Activated CD8-positive, alpha-beta memory T cell treated with anti-CD3 and anti-CD28 coated beads, Interleukin-2, amount 50 U/mL, for 1 hour (primary cell): ENCODE data around the gene OR6N1.

Experiments
- DNase-seq: peaks from one replicate; pipeline ENCODE4 v3.0.0-alpha.2; 2020; ENCODE audit errors: extremely low read depth

OR6N1 gene

GRCh38 chr1:158752155-158752712, 19.8 kb downstream of the OR6N1 start:
- DNase-seq = no peak

GRCh38 chr1:158735848-158736247, 36.1 kb downstream of the OR6N1 start:
- DNase-seq = no peak

DNA sequence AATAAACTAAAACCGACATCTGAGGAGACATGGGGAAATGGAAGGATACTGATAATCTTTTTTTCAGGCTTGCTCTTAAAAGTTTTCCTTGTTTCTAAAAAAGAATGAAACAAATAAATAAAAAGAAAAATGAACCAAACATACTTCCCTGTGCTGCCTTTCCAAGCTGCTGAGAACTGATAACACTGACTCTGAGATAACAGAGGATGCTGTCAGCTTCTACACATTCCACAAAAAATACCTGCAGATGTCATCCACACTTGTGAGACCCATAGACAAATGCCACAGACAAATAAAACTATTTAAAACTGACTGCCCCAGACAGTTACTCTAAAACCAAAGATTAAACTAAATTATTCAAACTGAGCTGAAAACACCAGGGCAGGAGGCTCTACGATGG, 39.5 kb downstream of the OR6N1 start:
- no peak for DNase-seq

- no peak for DNase-seq
Observed at GRCh38 chr1:158731707-158732106, 40.3 kb downstream of the OR6N1 start.

DNA sequence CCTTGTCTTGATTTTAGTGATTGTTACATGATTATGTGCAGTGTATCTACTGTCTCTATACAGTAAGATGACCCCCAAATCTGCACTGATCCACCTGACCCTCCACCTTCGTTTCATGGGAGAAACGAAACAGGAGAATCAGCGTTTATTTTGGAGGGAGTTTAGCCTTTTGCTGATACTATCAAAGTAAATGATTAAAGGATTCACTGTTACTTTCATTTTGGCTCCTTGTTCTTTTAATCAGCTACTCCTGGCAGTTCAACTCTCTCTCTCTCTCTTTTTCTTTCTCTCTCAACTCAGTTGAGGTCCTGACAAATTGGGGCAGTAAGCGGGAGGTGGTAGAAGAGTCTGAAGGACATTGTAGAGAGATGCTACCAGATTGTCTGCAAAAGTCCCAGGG, 41.5 kb downstream of the OR6N1 start:
- DNase-seq = no peak

DNA sequence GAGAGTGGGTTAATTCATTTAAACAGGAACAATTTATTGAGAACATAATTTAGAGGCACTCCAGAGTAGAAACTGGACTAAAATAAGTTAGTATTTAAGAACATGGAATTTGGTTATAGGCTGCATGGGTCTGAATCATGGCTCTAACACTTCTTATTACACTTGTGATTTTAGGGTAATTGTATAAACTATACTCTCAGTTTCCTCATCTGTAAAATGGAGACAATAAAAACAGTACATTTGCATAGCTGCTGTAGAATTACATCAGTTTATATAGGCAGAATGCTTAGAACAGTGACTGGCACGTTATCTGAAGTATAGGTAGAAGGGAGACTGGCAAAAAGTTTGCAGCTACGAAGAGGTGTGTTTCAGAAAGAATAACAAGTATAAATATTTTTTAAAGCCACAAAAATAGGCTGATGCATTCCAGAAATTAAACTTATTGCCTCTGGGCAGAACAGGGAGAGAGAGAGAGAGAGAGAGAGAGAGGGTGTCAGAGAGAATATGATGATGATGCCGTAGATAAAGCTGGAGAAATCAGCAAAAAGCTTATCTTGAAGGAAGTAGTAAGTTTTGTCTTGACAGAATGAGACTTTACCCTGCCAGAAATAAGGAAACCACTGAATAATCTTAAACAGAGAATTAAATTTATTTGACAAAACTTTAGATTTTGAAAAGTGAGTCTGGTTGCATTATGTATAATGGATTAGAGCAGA, 43.3 kb downstream of the OR6N1 start:
- no peak for DNase-seq

DNA sequence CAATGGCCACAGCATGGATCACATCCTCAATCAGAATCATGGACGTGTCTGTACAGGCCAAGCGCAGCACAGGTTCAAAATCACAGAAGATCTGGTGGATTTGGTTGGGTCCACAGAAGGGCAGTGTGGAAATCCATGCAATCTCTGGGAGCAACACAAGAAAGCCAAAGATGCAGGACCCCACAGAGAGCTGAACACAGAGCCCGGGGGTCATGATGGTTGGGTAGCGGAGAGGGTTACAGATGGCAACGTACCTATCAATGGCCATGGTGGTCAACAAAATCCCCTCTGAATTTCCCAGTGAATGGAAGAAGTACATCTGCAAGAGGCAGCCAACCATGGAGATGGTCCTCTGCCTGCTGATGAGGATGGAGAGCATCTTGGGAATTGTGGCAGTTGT, 47.6 kb downstream of the OR6N1 start:
- DNase-seq = no peak

DNA sequence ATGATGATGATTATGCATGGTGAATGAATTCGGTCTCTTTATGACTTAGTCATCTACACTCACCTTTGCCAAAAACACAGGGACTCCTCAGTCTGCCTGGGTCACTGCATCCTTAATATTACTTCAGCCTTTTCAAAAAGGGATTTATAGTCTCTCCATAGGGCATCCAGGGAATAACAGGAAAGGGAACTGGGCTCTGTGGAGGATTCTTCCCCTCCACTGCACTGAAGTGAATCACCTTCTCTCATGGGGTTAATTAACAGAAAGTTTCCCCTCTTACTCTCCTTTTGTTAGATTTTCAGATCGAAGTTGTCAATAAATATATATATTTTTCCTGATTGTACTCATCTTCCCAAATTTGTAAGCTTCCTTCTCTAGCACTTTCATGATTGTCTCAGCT, 51.4 kb downstream of the OR6N1 start, which contains the start of gene OR6K3:
TSS of gene OR6K3 (minus strand) at position 101 of the 400 bp plus-strand sequence. CDS start 2,605 bp downstream, outside the sequence.
- no peak for DNase-seq

DNA sequence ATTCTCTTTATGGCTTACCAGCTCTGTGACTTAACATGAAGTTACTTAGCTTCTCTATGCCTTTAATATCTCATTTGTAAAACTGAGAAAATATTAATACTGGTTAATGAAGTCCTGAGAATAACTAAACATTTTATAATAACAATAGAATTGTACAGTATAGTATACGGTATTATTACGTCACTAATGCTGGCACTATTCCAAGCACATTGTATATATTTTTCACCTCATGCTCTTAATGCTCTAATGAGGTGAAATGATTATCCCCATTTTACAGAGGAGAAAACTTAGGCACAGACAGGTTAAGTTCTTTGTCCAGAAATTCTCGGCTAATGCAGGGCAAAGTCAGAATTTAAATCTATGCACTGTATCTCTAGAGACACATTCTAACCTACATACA, 52.3 kb downstream of the OR6N1 start:
- no peak for DNase-seq

- DNase-seq = no peak
Observed at GRCh38 chr1:158717344-158717743, 54.7 kb downstream of the OR6N1 start.

DNA sequence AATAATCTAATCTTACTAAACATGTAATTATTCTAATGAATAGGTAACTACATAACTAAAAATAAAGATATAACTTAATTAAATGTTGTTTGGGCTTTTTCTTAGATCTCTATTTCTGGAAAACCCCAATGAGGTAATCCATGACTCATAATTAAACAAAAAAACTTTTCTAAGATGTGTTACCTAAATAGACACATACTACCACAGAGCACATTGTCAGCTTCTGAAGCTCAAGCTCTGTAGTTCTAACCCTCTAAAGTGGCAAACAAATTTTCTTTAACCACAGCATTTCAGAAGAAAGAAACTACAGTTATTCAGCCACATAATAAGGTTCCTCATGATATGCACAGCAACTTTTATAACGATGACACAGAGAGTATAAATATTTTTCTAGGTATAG, 55.7 kb downstream of the OR6N1 start:
- DNase-seq = no peak

- DNase-seq = no peak
Observed at GRCh38 chr1:158714754-158715153, 57.2 kb downstream of the OR6N1 start.
